NCI-H2029 treated with DMSO at 0.1 percent for 48 hours (cell line): ENCODE data around the gene MAML1.
A peak's percentile ranks its signal among the peaks of the same experiment; 100 is the strongest.

Source experiments
- DNase-seq: peaks from one replicate; lab custom pipeline; 2025; lab: John Stamatoyannopoulos, UW

Gene MAML1

GRCh38 chr5:179794575-179794974 is 62.0 kb downstream of the MAML1 start:
- no peak for DNase-seq

DNA sequence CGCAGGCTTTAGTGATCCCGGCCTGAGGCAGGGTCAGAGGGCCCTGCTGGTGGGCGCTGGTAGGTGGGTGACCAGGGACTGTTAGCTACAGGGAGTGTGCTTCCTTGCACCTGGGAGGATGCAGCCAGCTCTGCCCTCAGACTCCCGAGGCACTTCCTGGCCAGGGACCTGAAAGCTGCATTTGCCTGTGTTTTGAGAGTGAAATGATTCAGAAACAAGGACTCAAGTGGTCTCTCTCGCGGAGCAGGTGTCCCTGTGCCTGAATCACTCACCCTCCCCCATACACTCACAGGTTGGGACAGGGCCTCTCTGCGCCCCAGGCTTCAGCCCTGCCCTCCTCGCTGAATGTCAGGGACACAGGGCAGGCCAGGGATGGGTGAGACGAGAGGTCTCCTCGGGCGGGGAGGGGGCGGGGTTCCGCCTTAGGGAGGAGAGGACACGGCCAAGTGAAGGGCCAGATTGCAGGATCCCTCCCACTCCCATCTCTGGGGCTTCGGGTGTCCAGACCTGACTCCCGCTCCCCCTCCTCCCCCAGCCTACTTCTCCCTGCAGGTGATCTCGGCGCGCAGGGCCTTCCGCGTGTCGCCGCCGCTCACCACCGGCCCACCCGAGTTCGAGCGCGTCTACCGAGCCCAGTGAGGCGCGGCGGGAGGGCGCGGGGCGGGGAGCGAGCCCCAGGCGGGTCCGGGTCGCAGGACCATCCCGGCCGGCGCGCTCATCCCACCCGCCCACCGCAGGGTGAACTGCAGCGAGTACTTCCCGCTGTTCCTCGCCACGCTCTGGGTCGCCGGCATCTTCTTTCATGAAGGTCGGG is 62.6 kb downstream of the MAML1 start:
- DNase-seq = peak; percentile 57

DNA sequence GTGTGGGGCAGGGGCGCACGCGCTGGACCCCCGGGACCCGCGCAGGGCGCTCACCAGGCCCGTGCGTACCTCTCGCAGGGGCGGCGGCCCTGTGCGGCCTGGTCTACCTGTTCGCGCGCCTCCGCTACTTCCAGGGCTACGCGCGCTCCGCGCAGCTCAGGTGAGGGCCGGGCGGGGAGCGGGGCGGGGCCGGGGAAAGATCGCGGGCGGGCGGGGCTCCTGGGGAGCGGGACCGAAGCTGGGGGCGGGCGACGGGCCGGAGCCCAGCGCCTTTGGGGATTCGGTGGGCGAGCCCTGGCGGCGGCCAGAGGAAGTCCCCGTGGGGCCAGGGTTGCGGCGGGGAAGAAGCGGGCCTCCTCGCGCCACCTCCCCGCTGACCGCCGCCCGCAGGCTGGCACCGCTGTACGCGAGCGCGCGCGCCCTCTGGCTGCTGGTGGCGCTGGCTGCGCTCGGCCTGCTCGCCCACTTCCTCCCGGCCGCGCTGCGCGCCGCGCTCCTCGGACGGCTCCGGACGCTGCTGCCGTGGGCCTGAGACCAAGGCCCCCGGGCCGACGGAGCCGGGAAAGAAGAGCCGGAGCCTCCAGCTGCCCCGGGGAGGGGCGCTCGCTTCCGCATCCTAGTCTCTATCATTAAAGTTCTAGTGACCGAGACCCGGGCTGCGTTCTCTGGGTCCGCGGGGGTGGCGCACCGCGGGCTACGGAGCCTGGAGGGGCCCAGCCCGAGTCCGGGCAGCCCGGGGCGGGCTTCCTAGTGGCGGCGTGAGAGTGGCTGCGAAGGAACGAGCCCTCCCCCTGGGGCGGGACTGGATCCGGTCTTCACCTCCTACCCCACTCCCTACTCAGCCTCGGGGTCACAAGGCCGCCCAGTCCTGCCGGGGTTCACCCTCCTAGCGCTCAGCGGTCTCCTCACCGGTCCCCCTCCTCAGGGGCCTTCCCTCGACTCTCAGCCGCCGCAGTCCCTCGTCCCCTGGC is 63.5 kb downstream of the MAML1 start:
- peak; percentile 23 for DNase-seq

GRCh38 chr5:179796877-179797608 is 64.4 kb downstream of the MAML1 start:
- DNase-seq = no peak

DNA sequence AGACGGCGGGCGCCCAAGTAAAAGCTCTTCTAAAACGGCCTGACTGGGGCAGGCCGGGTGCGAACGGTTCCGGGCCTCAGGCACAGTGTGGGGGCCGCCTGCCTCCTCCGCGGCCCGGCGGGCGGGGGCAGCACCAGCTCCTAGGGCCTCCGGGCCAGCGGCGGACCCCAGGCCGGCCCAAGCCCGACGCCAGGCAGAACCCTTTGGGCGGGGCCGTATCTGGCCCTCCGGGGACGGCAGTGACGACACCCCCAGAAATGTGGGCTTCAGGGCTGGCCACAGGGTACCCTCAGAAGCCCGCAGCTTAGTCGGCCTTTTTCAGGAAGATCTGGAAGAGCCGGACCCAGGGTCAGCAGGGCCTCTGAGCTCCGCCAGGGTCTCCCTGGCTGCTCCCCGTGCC is 65.1 kb downstream of the MAML1 start:
- DNase-seq = no peak

GRCh38 chr5:179798144-179798770 is 65.6 kb downstream of the MAML1 start:
- DNase-seq = no peak

GRCh38 chr5:179798771-179799643 is 66.4 kb downstream of the MAML1 start:
- DNase-seq = no peak

DNA sequence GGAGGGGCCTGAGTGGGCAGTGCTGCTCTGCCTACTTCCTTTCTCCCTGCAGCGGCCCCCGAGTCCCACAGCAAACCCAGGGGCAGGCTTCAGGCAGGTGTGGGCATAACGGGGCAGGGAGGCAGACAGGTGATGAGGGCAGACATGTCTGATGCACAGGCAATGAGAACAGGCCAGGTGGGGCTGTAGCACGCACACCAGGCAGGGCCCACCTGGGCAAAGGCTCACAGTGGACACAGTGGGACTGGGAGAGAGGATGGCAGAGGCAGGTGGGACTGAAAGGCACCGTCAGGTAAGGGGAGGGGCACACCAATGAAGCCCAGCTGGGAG is 67.0 kb downstream of the MAML1 start:
- no peak for DNase-seq

DNA sequence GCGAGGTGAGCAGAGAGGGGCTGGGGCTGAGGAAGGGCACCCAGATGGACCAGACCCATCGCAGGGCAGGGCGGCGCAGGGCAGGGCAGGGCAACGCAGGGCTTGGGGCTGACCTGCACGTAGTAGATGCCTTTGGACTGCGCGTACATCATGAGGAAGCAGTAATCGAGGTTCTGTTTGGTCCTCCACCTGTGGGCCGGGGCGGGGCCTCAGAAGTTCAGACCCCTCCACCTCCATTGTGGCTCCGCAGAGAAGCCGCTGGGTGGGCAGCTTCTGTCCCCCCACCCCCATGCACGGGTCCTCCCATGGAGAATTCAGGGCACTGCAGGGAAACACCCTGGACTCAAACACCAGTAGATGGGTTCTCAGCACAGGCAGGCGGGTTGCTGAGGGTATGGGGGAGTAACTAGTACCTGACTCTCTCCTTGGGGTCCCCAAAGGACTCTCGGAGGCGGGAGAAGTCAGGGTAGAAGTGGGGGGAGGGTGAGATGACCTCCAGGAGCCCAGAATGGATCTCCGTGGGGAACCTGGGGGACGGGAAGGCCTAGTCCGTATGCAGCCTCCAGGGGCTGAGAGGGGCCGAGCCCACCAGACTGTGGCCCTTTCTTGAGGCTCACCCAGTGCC is 67.6 kb downstream of the MAML1 start:
- no peak for DNase-seq

GRCh38 chr5:179800696-179801201 is 68.1 kb downstream of the MAML1 start:
- no peak for DNase-seq

GRCh38 chr5:179801304-179802206 is 68.9 kb downstream of the MAML1 start:
- DNase-seq = no peak

GRCh38 chr5:179802207-179802883 is 69.7 kb downstream of the MAML1 start:
- DNase-seq = no peak

GRCh38 chr5:179802950-179803562 is 70.4 kb downstream of the MAML1 start:
- no peak for DNase-seq

GRCh38 chr5:179803651-179804554 is 71.3 kb downstream of the MAML1 start:
- no peak for DNase-seq

DNA sequence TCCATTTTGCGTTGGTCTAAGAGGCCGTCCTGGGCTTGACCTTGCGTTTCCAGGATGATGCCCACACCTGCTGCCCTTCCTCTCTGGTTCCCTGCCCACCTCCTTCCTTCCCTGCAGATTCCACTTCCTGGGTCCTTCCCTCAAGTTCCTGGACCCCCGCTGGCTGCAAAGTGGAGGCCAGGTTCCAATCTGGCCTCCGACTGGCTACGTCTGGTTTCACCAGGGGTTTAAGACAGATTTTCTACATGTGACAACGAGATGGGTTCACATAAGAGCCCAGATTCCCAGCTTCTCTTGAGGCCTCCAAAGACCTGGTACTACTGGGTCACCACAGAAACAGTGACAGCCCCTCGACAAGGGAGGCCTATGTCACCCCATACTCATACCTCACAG is 71.9 kb downstream of the MAML1 start:
- DNase-seq = no peak

GRCh38 chr5:179805070-179805528 is 72.5 kb downstream of the MAML1 start:
- DNase-seq = no peak
